MM.1S (cell line): ENCODE measurements around the gene CACNG7.

Source experiments
- DNase-seq: peaks from one replicate; pipeline ENCODE4 v3.0.0-alpha.2; 2015
- H2AFZ ChIP-seq: fragments of 300-600 bp; sonication (generic); 2 replicates; pipeline ENCODE4 v1.6.0; 2016; ENCODE audit warnings: antibody characterized with exemption, low read length
- H3F3A ChIP-seq: fragments of 300-600 bp; sonication (generic); 2 replicates; pipeline ENCODE4 v1.6.1; 2016; ENCODE audit warnings: mild to moderate bottlenecking, antibody characterized with exemption, low read length, moderate library complexity, mixed read lengths; ENCODE audit not compliant: insufficient read depth
- H3K27ac ChIP-seq: fragments of 300-600 bp; sonication (generic); 2 replicates; pipeline ENCODE4 v1.5.1; 2016; ENCODE audit warnings: mild to moderate bottlenecking, low read length
- H3K27me3 ChIP-seq: fragments of 300-600 bp; sonication (generic); replicated peaks from 2 replicates; pipeline ENCODE4 v1.6.0; 2016; ENCODE audit warnings: low read length; ENCODE audit not compliant: insufficient read depth
- H3K36me3 ChIP-seq: fragments of 300-600 bp; sonication (generic); replicated peaks from 2 replicates; pipeline ENCODE4 v1.6.1; 2016; ENCODE audit warnings: mild to moderate bottlenecking, low read length, mixed read lengths; ENCODE audit not compliant: insufficient read depth
- H3K4me1 ChIP-seq: fragments of 300-600 bp; sonication (generic); 2 replicates; pipeline ENCODE4 v1.6.1; 2016; ENCODE audit warnings: low read length, mixed read lengths
- H3K4me2 ChIP-seq: fragments of 300-600 bp; sonication (generic); 2 replicates; pipeline ENCODE4 v1.6.0; 2016; ENCODE audit warnings: low read depth, low read length
- H3K4me3 ChIP-seq: fragments of 300-600 bp; sonication (generic); 2 replicates; pipeline ENCODE4 v1.5.1; 2016; ENCODE audit warnings: low read length, mixed read lengths
- H3K79me2 ChIP-seq: fragments of 300-600 bp; sonication (generic); 2 replicates; pipeline ENCODE4 v1.6.1; 2016; ENCODE audit warnings: mixed run types, low read length, mixed read lengths
- H3K9ac ChIP-seq: fragments of 300-600 bp; sonication (generic); 2 replicates; pipeline ENCODE4 v1.6.1; 2016; ENCODE audit warnings: low read length, mixed read lengths
- H3K9me2 ChIP-seq: fragments of 300-600 bp; sonication (generic); replicated peaks from 2 replicates; pipeline ENCODE4 v1.6.1; 2016; ENCODE audit warnings: mild to moderate bottlenecking, low read length, mixed read lengths; ENCODE audit not compliant: insufficient read depth
- H3K9me3 ChIP-seq: fragments of 300-600 bp; sonication (generic); replicated peaks from 2 replicates; pipeline ENCODE4 v1.6.1; 2016; ENCODE audit warnings: mild to moderate bottlenecking, low read length, mixed read lengths; ENCODE audit not compliant: insufficient read depth
- H4K20me1 ChIP-seq: fragments of 300-600 bp; sonication (generic); 2 replicates; pipeline ENCODE4 v1.6.1; 2016; ENCODE audit warnings: mild to moderate bottlenecking, low read length, moderate library complexity, mixed read lengths; ENCODE audit not compliant: insufficient read depth
- EZH2 ChIP-seq: fragments of 300-600 bp; sonication (generic); optimal IDR thresholded peaks from 2 replicates; pipeline ENCODE3; 2017; ENCODE audit warnings: low read depth, mild to moderate bottlenecking, antibody characterized with exemption, low read length, mixed read lengths
- EZH2phosphoT487 ChIP-seq: fragments of 300-600 bp; sonication (generic); IDR thresholded peaks from 2 replicates; pipeline ENCODE4 v1.6.1; 2018; ENCODE audit warnings: antibody characterized with exemption, low read length
- TF ChIP-seq, protein P1 (sequence below): fragments of 300-600 bp; sonication (generic); IDR thresholded peaks from 2 replicates; pipeline ENCODE4 v1.5.1; 2016; ENCODE audit warnings: antibody characterized with exemption, low read length, mixed read lengths

The CACNG7 gene

DNA sequence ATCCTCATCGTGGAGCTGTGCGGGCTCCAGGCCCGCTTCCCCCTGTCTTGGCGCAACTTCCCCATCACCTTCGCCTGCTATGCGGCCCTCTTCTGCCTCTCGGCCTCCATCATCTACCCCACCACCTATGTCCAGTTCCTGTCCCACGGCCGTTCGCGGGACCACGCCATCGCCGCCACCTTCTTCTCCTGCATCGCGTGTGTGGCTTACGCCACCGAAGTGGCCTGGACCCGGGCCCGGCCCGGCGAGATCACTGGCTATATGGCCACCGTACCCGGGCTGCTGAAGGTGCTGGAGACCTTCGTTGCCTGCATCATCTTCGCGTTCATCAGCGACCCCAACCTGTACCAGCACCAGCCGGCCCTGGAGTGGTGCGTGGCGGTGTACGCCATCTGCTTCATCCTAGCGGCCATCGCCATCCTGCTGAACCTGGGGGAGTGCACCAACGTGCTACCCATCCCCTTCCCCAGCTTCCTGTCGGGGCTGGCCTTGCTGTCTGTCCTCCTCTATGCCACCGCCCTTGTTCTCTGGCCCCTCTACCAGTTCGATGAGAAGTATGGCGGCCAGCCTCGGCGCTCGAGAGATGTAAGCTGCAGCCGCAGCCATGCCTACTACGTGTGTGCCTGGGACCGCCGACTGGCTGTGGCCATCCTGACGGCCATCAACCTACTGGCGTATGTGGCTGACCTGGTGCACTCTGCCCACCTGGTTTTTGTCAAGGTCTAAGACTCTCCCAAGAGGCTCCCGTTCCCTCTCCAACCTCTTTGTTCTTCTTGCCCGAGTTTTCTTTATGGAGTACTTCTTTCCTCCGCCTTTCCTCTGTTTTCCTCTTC is 35.1 kb upstream of the CACNG7 start:
- Histone ChIP-seq H3K9me2 (no peaks in the 10 kb centered on the region), H3K27me3 (peaks cover 4% of the 10 kb centered on the region), H3K36me3 (no peaks in the 10 kb centered on the region), H4K20me1 (no peaks in the 10 kb centered on the region), H3K4me3 (no peak overlapping the region), H3K9me3 (no peaks in the 10 kb centered on the region), H3K27ac (no peak overlapping the region), H3K4me1 (no peaks in the 10 kb centered on the region), H3K4me2 (no peak overlapping the region), H3K79me2 (no peaks in the 10 kb centered on the region), H3F3A (no peaks in the 10 kb centered on the region), H2AFZ (no peak overlapping the region), H3K9ac (no peak overlapping the region)
- DNase-seq = no peak
- no peak for TF ChIP-seq EZH2
- TF ChIP-seq EZH2phosphoT487 = no peak
- TF ChIP-seq, protein P1, sequence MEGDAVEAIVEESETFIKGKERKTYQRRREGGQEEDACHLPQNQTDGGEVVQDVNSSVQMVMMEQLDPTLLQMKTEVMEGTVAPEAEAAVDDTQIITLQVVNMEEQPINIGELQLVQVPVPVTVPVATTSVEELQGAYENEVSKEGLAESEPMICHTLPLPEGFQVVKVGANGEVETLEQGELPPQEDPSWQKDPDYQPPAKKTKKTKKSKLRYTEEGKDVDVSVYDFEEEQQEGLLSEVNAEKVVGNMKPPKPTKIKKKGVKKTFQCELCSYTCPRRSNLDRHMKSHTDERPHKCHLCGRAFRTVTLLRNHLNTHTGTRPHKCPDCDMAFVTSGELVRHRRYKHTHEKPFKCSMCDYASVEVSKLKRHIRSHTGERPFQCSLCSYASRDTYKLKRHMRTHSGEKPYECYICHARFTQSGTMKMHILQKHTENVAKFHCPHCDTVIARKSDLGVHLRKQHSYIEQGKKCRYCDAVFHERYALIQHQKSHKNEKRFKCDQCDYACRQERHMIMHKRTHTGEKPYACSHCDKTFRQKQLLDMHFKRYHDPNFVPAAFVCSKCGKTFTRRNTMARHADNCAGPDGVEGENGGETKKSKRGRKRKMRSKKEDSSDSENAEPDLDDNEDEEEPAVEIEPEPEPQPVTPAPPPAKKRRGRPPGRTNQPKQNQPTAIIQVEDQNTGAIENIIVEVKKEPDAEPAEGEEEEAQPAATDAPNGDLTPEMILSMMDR = no peak

- no peaks in the 10 kb centered on the region for H3K79me2 ChIP-seq
- no peak overlapping the region for H3K27ac ChIP-seq
- no peaks in the 10 kb centered on the region for H4K20me1 ChIP-seq
- no peaks in the 10 kb centered on the region for H3K9me3 ChIP-seq
- peaks cover 5% of the 10 kb centered on the region for H3K27me3 ChIP-seq
- no peaks in the 10 kb centered on the region for H3F3A ChIP-seq
- H3K4me2 ChIP-seq = no peak overlapping the region
- no peaks in the 10 kb centered on the region for H3K4me1 ChIP-seq
- no peaks in the 10 kb centered on the region for H3K36me3 ChIP-seq
- H3K4me3 ChIP-seq = no peak overlapping the region
- no peaks in the 10 kb centered on the region for H3K9me2 ChIP-seq
- H2AFZ ChIP-seq = no peak overlapping the region
- DNase-seq = no peak
- TF ChIP-seq EZH2 (no peak), EZH2phosphoT487 (no peak)
- TF ChIP-seq, protein P1 = no peak
- no peak overlapping the region for H3K9ac ChIP-seq
These were observed 34.5 kb upstream of the CACNG7 start for GRCh38 chr19:53874606-53874990.

GRCh38 chr19:53875602-53876325 is 33.3 kb upstream of the CACNG7 start:
- Histone ChIP-seq H2AFZ (no peak overlapping the region), H3K36me3 (no peaks in the 10 kb centered on the region), H3K4me2 (no peak overlapping the region), H3F3A (no peaks in the 10 kb centered on the region), H4K20me1 (no peaks in the 10 kb centered on the region), H3K4me3 (no peak overlapping the region), H3K79me2 (no peaks in the 10 kb centered on the region), H3K27me3 (peaks cover 5% of the 10 kb centered on the region), H3K9me2 (no peaks in the 10 kb centered on the region), H3K9me3 (no peaks in the 10 kb centered on the region), H3K9ac (no peak overlapping the region), H3K4me1 (no peaks in the 10 kb centered on the region), H3K27ac (no peak overlapping the region)
- TF ChIP-seq EZH2phosphoT487 (no peak), EZH2 (no peak)
- TF ChIP-seq, protein P1 = no peak
- no peak for DNase-seq
